ENCODE results near the gene MRPL11.
"Not testable (repeated sequence)": the region's sequence is repeated elsewhere in the genome, so short reads cannot be mapped to it uniquely, and the experiment has no call there.

DNA sequence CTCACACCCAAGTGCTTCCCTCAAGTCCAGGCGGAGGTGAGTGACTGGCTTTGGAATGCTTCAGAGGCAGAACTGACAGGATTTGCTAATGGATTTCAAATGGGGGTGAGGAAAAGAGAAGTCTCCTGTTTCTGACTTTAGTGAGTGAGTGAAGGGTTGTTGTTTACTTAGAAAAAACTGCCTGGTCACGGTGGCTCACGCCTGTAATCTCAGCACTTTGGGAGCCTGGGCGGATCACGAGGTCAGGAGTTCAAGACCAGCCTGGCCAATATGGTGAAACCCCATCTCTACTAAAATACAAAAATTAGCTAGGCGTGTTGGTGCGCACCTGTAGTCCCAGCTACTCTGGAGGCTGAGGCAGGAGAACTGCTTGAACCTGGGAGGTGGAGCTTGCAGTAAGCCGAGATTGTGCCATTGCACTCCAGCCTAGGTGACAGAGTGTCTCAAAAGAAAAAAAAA, 6.7 kb downstream of the MRPL11 start:
- TF ChIP-seq, protein P1, sequence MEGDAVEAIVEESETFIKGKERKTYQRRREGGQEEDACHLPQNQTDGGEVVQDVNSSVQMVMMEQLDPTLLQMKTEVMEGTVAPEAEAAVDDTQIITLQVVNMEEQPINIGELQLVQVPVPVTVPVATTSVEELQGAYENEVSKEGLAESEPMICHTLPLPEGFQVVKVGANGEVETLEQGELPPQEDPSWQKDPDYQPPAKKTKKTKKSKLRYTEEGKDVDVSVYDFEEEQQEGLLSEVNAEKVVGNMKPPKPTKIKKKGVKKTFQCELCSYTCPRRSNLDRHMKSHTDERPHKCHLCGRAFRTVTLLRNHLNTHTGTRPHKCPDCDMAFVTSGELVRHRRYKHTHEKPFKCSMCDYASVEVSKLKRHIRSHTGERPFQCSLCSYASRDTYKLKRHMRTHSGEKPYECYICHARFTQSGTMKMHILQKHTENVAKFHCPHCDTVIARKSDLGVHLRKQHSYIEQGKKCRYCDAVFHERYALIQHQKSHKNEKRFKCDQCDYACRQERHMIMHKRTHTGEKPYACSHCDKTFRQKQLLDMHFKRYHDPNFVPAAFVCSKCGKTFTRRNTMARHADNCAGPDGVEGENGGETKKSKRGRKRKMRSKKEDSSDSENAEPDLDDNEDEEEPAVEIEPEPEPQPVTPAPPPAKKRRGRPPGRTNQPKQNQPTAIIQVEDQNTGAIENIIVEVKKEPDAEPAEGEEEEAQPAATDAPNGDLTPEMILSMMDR (IDR thresholded peaks at IDR 0.05), result not testable (repeated sequence)
- not testable (repeated sequence) for TF ChIP-seq POLR2AphosphoS5 (IDR thresholded peaks at IDR 0.05; ENCODE audit: insufficient read depth in 1 of 2, low read depth in 1 of 2); POLR2A (IDR thresholded peaks at IDR 0.05)

Measured in vagina (tissue), 2 donors.